HG03575 (cell line): ENCODE measurements around the gene CDCP2.
"Not testable (repeated sequence)": the region's sequence is repeated elsewhere in the genome, so short reads cannot be mapped to it uniquely, and the experiment has no call there.

Experiments used
- ATAC-seq: cut with Tn5 transposase; IDR thresholded peaks from one replicate; pipeline ENCODE4 v1.9.1; 2021; ENCODE audit not compliant: unreplicated experiment, insufficient number of reproducible peaks, low FRiP score; ENCODE audit errors: extremely low read depth

The CDCP2 gene

DNA sequence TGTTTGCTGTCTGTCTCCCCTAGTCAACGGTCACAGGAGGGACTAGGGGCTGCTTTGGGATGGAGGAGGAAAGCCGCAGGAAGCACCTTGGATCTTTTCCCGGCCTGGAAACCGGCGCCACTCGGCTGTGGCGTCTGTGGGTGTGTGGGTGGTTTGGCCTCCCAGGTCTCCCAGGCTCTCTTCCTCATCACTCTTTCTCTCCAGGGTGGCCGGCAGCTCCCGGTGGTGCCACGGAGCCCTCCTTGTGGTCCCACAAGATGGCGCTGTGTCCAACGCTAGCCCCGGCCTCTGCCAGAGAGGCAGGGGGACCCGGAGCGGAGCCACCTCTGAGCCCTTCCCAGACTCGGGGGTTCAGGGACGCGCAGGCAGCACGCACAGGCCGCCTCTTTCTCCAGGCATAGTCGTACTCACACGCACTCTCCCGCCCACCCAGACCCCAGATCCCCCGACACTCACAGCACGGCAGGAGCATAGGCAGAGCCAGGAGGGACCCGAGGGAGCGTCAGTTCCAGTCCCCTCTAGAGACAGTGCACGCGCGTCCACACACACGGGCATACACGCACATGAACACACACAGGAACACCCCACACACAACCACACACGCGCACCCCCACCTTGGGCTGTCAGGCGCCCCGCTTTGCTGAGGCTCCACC, 31.2 kb downstream of the CDCP2 start:
- no peak for ATAC-seq

- ATAC-seq, result no peak
Observed at GRCh38 chr1:54120698-54121481, 31.9 kb downstream of the CDCP2 start.

DNA sequence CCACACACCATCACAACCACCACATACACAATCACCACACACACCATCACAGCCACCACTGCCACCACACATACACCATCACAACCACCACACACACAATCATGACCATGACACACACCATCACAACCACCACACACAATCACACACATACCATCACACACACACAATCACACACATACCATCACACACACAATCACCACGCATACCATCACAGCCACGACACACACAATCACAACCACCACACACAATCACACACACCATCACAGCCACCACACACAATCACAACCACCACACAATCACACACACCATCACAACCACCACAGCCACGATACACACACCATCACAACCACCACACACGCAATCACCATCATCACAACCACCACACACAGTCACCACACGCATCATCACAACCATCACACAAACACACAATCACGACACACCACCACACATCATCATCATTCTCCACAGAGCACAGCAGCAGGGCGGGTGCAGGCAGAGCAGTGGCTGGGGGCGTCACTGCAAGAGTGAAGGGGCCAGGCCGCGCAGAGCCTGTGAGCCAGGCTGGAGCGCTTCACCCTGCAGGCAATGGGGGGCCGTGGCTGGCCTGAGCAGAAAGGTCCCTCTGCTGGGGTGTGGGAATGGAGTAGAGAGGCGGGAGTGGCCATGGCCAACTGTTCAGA, 32.6 kb downstream of the CDCP2 start:
- no peak for ATAC-seq

- ATAC-seq, result no peak
Observed at GRCh38 chr1:54118704-54119103, 34.1 kb downstream of the CDCP2 start.

DNA sequence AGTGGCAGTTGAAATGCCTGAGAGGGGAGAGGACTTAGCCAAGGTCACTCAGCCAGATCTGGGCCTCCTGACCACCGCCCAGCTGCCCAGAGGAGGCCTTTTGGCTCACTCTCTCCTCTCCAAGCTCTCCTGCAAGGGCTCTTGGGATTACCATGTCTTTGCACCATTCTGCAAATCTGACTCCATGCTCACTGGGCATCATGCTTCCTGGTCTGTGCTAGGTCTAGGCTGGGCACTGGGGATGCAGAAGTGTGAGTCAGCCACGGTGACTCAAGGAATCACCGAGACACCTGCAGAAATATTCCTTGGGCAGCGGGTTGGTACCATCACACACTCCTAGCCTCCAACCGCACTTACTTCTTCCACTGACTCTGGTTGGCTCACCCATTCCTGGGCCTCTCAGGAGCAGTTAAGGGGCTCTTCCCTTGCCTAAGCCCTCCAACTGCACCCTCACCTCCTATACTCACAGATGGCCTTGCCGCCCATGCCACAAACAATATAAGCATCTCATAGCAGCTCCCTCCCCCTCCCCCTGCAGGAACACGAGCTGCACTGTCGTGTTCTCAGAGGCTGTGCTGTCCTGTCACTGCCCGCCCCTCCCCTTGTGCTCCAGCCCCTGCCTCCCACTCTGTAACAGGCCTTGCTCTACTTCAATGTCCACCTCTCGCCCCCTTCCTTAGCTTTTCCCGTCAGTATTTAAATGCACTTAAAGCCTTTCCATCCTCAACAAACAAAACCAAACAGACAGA, 34.8 kb downstream of the CDCP2 start:
- ATAC-seq, result no peak

DNA sequence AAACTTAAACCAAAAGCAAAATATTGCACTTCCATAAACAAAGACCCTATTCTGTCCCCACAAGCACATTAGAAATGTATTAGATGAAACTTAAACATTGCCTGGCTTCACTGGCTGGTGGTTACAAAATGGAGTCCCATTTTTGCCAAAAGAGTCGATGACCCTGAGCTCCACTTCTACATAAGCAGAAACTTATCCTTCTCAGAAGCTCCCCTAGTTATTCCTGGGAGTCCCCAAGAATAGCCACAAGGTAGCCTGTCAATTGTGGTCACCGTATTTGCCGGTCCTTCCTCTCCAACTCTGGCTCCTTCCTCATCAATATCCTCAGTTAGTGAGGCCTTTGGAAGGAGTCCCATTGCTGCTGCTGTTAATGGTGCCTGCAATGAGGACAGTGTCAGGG, 37.3 kb downstream of the CDCP2 start:
- no peak for ATAC-seq

- no peak for ATAC-seq
Observed at GRCh38 chr1:54114955-54115354, 37.8 kb downstream of the CDCP2 start.

GRCh38 chr1:54114001-54114400, 38.8 kb downstream of the CDCP2 start:
- ATAC-seq, result no peak

DNA sequence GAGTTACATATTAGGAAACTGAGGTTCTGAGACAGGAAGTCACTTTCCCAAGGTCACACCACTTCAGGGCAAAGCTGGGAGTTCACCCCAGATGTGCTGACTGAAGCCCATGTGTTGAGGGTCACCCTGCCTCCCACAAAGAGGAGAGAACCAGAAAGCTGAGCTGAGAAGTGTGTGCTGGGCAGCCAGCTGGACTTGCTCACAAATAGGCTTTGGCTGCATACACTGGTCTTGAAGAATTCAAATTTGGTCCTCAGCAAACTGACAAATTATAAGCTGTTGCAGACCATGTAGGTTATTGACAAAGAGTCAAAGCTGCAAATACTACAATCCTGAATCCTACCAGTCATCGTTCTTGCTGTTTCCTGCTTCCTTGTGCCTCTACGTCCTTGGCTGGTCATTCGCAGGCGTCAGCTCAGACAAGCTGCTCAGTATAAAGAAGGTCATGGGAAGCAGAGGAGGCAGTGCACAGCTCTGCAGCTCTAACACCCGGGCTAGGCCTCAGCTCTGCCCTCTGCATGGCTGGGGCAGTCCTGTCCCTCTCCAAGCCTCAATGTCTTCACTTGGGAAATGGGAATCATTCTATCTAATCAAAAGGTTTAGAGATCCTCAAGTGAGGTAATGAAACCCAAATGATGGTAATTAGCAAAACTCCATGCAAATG, 40.0 kb downstream of the CDCP2 start:
- ATAC-seq, result no peak

DNA sequence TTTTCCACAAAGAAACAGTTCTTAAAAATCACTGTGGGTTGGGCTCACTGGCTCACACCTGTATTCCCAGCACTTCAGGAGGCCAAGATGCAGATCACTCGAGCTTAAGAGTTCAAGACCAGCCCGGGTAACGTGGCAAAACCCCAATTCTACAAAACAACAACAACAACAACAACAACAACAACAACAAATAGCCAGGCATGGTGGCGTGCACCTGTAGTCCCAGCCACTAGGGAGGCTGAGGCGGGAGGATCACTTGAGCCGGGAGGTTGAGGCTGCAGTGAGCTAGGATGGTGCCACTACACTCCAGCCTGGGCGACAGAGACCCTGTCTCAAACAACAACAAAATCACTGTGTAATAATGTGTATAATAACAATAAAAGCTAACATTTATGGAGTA, 40.8 kb downstream of the CDCP2 start:
- ATAC-seq, result no peak

- ATAC-seq, result no peak
Observed at GRCh38 chr1:54111624-54112023, 41.2 kb downstream of the CDCP2 start.

GRCh38 chr1:54110996-54111395, 41.8 kb downstream of the CDCP2 start:
- ATAC-seq, result no peak

GRCh38 chr1:54109129-54110090, 43.4 kb downstream of the CDCP2 start:
- no peak for ATAC-seq

DNA sequence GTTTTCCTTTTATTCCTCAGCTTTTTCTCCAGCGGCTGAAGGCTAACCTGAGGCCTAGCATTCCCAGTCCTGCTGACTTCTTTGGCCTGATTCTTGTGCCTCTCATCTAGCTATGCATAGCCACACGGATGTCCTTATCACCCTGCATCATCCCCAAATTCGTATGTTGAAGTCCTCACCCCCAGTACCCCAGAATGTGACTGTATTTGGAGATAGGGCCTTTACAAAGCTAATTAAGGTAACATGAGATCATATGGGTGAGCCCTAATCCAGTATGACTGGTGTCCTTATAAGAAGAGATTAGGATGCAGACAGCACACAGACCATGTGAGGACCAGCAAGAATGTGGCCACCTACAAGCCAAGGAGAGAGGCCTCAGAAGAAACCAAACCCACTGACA, 44.6 kb downstream of the CDCP2 start:
- ATAC-seq, result no peak

GRCh38 chr1:54107131-54107530, 45.7 kb downstream of the CDCP2 start:
- no peak for ATAC-seq

- no peak for ATAC-seq
Observed at GRCh38 chr1:54105736-54106269, 47.0 kb downstream of the CDCP2 start.

DNA sequence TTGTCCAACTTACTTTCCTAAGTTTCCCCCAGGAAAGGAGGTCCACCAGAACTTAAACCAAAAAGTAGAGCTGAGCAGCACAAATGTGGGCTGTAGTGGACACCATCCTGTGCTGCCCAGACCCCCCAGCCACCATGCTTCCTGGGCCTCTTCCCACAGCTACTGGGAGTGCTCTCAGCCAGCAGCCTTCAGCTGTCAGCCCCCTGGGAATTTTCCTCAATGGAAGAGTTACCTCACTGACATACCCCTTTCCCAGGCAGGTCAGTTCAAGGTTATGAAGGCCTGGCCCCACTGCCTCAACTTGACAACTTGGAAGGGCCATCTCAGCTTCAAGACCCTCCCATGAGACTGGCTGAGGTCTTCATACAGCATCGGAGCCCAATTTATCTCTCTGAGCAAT, 47.7 kb downstream of the CDCP2 start:
- ATAC-seq, result no peak

GRCh38 chr1:54104613-54105012, 48.2 kb downstream of the CDCP2 start:
- not testable (repeated sequence) for ATAC-seq
